Measurements from ENCODE around the gene SLC22A17.

- no peak for TF ChIP-seq CTCF (IDR thresholded peaks at IDR 0.05)
- TF ChIP-seq EP300 (IDR thresholded peaks at IDR 0.05): no peak
- TF ChIP-seq POLR2AphosphoS5 (IDR thresholded peaks at IDR 0.05): no peak
Observed at GRCh38 chr14:23326491-23327332, 26.0 kb downstream of the SLC22A17 start.

Data from sigmoid colon (tissue), 4 donors.